ENCODE data around the gene PRKCZ.

The PRKCZ gene

GRCh38 chr1:2067393-2067792 lies 17.2 kb downstream of the PRKCZ start:
- no peak for DNase-seq (ENCODE audit: low spot score)

- no peak for DNase-seq (ENCODE audit: low spot score)
These were observed 17.8 kb downstream of the PRKCZ start for GRCh38 chr1:2067981-2068380.

- DNase-seq (ENCODE audit: low spot score) = no peak
These were observed 18.7 kb downstream of the PRKCZ start for GRCh38 chr1:2068951-2069350.

GRCh38 chr1:2070016-2070415 lies 19.8 kb downstream of the PRKCZ start:
- DNase-seq (ENCODE audit: low spot score) = no peak

- no peak for DNase-seq (ENCODE audit: low spot score)
These were observed 20.8 kb downstream of the PRKCZ start for GRCh38 chr1:2070800-2071530.

GRCh38 chr1:2072109-2072806 lies 22.0 kb downstream of the PRKCZ start:
- DNase-seq (ENCODE audit: low spot score) = no peak

- no peak for DNase-seq (ENCODE audit: low spot score)
These were observed 22.7 kb downstream of the PRKCZ start for GRCh38 chr1:2072891-2073290.

GRCh38 chr1:2073382-2074230 lies 23.4 kb downstream of the PRKCZ start:
- DNase-seq (ENCODE audit: low spot score) = peak; percentile 71

- DNase-seq (ENCODE audit: low spot score) = no peak
These were observed 24.2 kb downstream of the PRKCZ start for GRCh38 chr1:2074396-2074795.

GRCh38 chr1:2074944-2075740 lies 24.9 kb downstream of the PRKCZ start:
- no peak for DNase-seq (ENCODE audit: low spot score)

- no peak for DNase-seq (ENCODE audit: low spot score)
These were observed 26.6 kb downstream of the PRKCZ start for GRCh38 chr1:2076826-2077225.

GRCh38 chr1:2078170-2078569 lies 28.0 kb downstream of the PRKCZ start:
- no peak for DNase-seq (ENCODE audit: low spot score)

- DNase-seq (ENCODE audit: low spot score) = no peak
These were observed 29.3 kb downstream of the PRKCZ start for GRCh38 chr1:2079396-2080085.

GRCh38 chr1:2080140-2080539 lies 29.9 kb downstream of the PRKCZ start:
- DNase-seq (ENCODE audit: low spot score) = no peak

GRCh38 chr1:2080884-2081283 lies 30.7 kb downstream of the PRKCZ start:
- no peak for DNase-seq (ENCODE audit: low spot score)

- DNase-seq (ENCODE audit: low spot score) = no peak
These were observed 31.2 kb downstream of the PRKCZ start for GRCh38 chr1:2081326-2081885.

GRCh38 chr1:2082064-2082463 lies 31.9 kb downstream of the PRKCZ start:
- no peak for DNase-seq (ENCODE audit: low spot score)

GRCh38 chr1:2083666-2084065 lies 33.5 kb downstream of the PRKCZ start:
- DNase-seq (ENCODE audit: low spot score) = no peak

- DNase-seq (ENCODE audit: low spot score) = no peak
These were observed 34.1 kb downstream of the PRKCZ start for GRCh38 chr1:2084306-2084705.

GRCh38 chr1:2085080-2085479 lies 34.9 kb downstream of the PRKCZ start:
- no peak for DNase-seq (ENCODE audit: low spot score)

GRCh38 chr1:2086446-2087078 lies 36.4 kb downstream of the PRKCZ start:
- DNase-seq (ENCODE audit: low spot score) = no peak
